GM21423 (cell line): ENCODE measurements around the gene UBAC1.
"Not testable (repeated sequence)": the region's sequence is repeated elsewhere in the genome, so short reads cannot be mapped to it uniquely, and the experiment has no call there.

Source experiments
- ATAC-seq: cut with Tn5 transposase; IDR thresholded peaks from one replicate; pipeline ENCODE4 v1.9.1; 2021; ENCODE audit warnings: mild to moderate bottlenecking, moderate library complexity; ENCODE audit not compliant: unreplicated experiment

The UBAC1 gene

GRCh38 chr9:135978642-135979546, 17.7 kb upstream of the UBAC1 start:
- ATAC-seq = no peak

DNA sequence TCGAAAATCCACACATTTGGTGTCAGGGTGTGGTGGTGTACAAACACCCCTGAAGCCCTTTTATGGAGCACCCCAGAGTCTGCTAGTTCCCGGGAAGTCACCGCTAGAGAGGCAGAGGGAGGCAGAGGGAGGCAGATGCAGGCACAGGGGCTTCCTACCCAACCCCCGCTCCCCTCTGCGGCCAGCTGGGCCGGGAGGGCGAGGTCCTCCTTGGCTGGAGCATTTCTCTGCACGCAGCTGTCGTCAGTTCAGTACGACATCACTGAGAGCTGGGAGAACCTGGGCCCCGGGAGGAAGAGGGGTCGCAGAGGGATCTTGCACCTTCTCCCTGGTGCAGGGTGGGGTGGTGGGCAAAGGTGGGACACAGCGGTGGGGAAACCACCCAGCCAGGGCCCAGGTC, 15.8 kb upstream of the UBAC1 start:
- ATAC-seq = no peak

GRCh38 chr9:135976531-135976930, 15.4 kb upstream of the UBAC1 start:
- ATAC-seq = no peak

GRCh38 chr9:135975834-135976233, 14.7 kb upstream of the UBAC1 start:
- ATAC-seq = no peak

DNA sequence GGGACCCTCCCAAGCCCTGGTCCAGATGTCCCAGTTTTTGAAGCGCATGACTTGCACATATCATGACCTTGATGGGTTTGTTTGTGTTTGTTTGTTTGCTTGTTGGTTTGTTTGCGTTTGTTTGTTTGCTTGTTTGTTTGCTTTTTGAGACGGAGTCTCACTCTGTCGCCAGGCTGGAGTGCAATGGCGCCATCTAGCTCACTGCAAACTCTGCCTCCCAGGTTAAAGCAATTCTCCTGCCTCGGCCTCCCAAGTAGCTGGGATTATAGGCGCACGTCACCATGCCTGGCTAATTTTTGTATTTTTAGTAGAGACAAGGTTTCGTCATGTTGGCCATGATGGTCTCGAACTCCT, 13.0 kb upstream of the UBAC1 start:
- ATAC-seq = no peak

- ATAC-seq = no peak
Observed at GRCh38 chr9:135973277-135974219, 12.4 kb upstream of the UBAC1 start.

- ATAC-seq = no peak
Observed at GRCh38 chr9:135971892-135972291, 10.7 kb upstream of the UBAC1 start.

GRCh38 chr9:135971111-135971766, 10.1 kb upstream of the UBAC1 start:
- no peak for ATAC-seq

- no peak for ATAC-seq
Observed at GRCh38 chr9:135970128-135970815, 9.1 kb upstream of the UBAC1 start.

GRCh38 chr9:135969064-135969683, 8.0 kb upstream of the UBAC1 start:
- no peak for ATAC-seq

DNA sequence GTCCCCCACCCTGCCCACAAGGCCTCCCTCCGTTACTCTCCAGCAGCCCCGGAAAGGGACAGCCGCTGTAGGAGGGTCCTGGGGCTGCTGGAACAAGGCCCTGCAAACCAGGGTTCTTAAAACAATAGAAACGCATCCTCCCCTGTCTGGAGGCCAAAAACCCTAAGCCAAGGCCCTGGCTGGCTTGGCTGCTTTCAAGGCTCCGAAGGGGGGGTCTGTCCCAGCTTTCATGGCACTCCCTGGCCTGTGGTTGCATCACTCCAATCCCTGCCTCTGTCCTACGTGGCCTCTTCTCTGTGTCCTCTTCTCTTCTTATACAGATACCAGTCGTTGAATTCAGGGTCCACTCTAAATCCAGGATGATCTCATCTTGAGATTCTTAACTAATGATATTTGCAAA, 7.4 kb upstream of the UBAC1 start:
- no peak for ATAC-seq

GRCh38 chr9:135968083-135968476, 6.9 kb upstream of the UBAC1 start:
- ATAC-seq = no peak

DNA sequence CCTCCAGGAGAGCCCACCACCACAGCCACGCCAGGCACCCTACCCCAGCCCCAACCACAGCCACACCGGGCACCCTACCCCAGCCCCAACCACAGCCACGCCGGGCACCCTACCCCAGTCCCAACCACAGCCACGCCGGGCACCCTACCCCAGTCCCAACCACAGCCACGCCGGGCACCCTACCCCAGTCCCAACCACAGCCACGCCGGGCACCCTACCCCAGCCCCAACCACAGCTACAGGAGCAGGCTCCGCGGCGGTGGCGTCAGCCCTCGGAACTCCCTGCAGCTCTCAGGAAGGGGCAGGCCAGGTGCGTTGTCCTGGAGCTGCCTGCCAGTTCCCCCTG, 5.7 kb upstream of the UBAC1 start:
- not testable (repeated sequence) for ATAC-seq

- no peak for ATAC-seq
Observed at GRCh38 chr9:135965124-135965756, 4.1 kb upstream of the UBAC1 start.

DNA sequence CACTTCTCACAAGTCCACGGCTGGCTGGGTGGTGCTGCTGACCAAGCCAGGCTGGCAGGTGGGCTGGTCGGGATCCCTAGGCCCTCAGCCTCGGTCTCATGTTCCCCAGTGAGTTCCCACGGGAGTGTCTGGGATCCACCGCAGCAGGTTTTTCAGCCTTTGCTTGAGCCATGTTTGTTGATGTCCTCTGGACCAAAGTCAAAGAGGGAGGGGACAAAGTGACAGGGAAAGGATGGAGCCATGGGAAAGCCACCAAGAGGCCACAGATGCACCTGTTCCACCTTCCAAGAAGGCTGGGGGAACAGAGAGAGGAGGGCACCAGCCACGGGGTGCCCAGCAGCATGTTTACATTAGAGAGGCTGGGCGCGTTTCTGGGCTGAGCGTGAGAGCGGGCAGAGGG, 2.8 kb upstream of the UBAC1 start:
- no peak for ATAC-seq

- no peak for ATAC-seq
Observed at GRCh38 chr9:135963338-135963737, 2.2 kb upstream of the UBAC1 start.

- ATAC-seq = no peak
Observed at GRCh38 chr9:135962696-135963307, 1.6 kb upstream of the UBAC1 start.

DNA sequence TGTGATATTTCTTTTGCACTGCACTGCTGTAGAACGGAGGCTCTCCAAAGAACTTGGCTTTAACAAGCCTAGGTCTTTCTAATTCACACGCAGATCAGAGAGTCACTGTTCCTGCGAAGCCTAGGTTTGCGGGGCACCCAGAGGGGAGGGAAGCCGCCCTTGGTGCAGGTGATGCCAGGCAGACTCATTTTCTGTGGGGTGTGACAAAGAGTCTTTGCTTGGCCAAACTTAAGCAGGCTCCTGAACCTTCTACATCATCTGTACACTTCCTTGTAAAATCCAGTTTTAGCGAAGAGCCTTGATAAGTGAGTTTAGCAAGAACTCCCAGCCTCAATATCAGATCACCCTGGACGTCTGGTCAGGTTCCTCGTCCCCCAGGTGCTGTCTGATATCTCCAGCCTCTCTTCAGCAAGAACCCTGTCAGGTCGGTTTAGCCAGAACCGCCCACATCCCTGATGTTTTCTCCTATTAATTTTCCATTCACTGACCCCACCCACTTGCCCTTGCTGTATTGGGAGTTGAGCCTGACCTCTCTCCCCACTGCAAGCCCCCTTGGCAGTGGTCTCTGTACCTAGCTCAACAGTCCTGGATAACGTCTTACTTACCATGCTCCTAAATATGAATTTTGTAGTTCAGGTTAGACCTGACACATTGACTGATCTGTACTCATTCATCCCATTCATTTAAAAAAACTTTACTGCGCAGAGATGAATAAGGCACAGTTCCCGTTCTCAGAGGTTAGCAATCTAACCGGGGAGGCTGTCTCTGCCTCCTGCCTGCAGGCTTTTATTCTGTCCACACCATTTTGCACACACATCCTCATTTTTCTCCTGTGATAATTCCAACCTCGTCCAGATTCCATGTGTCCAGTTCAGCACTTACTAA, 880 bp upstream of the UBAC1 start:
- ATAC-seq = no peak
